ENCODE measurements around the gene RNF169. TPM values are rescaled to one million over a fixed set of nuclear protein-coding genes. Genes with fewer than 3 reads are reported as not detected.

Gene RNF169
- total RNA-seq, 1 experiment from 2014 or later: 13.0 TPM

- Histone ChIP-seq H3K23ac (ENCODE audit: insufficient read length, low read depth, low read length) (no peak overlapping the region), H2BK20ac (ENCODE audit: low read depth, low read length, poor library complexity, severe bottlenecking) (no peak overlapping the region), H2AK5ac (ENCODE audit: insufficient read length, low read length) (no peak overlapping the region), H3K79me1 (ENCODE audit: insufficient read depth, low read depth, low read length, poor library complexity, severe bottlenecking) (no peaks in the 10 kb centered on the region), H3K18ac (ENCODE audit: insufficient read length, low read depth, low read length) (peak overlapping the region; percentile 66), H3K4me1 (ENCODE audit: insufficient read depth, low read length) (0 out of 2 replicates have a peak, but pooled peaks cover 3% of the 10 kb centered on the region), H2BK12ac (ENCODE audit: insufficient read length, low read depth, low read length) (no peak overlapping the region), H3K56ac (ENCODE audit: insufficient read length, low read depth, low read length) (no peak overlapping the region), H3K4me2 (ENCODE audit: insufficient read depth, insufficient read length, low read length) (peak overlapping the region; percentile 81), H4K5ac (ENCODE audit: insufficient read length, low read depth, low read length) (no peak overlapping the region), H3K27me3 (ENCODE audit: insufficient read depth, low read length) (no peaks in the 10 kb centered on the region), H3K9ac (ENCODE audit: extremely low read depth, insufficient read length, low read length) (peak overlapping the region; percentile 72), H3K4ac (ENCODE audit: low read depth, low read length) (no peak overlapping the region), H4K20me1 (ENCODE audit: control insufficient read depth, insufficient read depth, insufficient read length) (no peaks in the 10 kb centered on the region), H3K79me2 (ENCODE audit: insufficient read depth, low read length) (peaks cover 8% of the 10 kb centered on the region; the same call in 1 of the 2 replicates), H3T11ph (ENCODE audit: low read length) (no peak overlapping the region), H3K27ac (ENCODE audit: insufficient read length, low read depth, low read length) (no peak overlapping the region), H3K9me3 (ENCODE audit: control insufficient read depth, low read depth, low read length) (no peaks in the 10 kb centered on the region), H2AFZ (ENCODE audit: low read length) (no peak overlapping the region), H2BK120ac (ENCODE audit: low read depth, low read length, poor library complexity, severe bottlenecking) (no peak overlapping the region), H4K91ac (ENCODE audit: insufficient read length, low read depth, low read length) (no peak overlapping the region), H2BK5ac (ENCODE audit: insufficient read length, low read length) (no peak overlapping the region), H4K8ac (replicated peaks; ENCODE audit: insufficient read length, low read depth, low read length) (no peak overlapping the region), H2BK15ac (ENCODE audit: low read depth, low read length) (no peak overlapping the region), H3K14ac (ENCODE audit: insufficient read depth, low read length) (peak overlapping the region; percentile 91), H3K23me2 (ENCODE audit: insufficient read length, low read depth, low read length, poor library complexity, severe bottlenecking) (peaks cover 5% of the 10 kb centered on the region)
- Mint-ChIP-seq H3K4me1 (peaks cover 24 to 33% of the 10 kb centered on the region in 2 experiments), H3K4me3 (peak overlapping the region; percentile 75 to 92), H3K9me3 (no peaks in the 10 kb centered on the region), H3K27ac (peak overlapping the region in 2 of 3 experiments; percentile 38 to 90; a peak in 4 of 7 replicates), H3K27me3 (ENCODE audit: low read depth) (peaks cover 9% of the 10 kb centered on the region; the same call in 1 of the 2 replicates), H3K36me3 (ENCODE audit: insufficient read depth in 1 of 3, low read depth in 3 of 3) (peaks cover 0 to 2% (median 0%) of the 10 kb centered on the region in 3 experiments; a peak in 2 of 7 replicates)
- peak; percentile 56 for DNase-seq
- WGBS (ENCODE audit: extremely low coverage, insufficient read length, low lambda C conversion rate): no CpG with 5 or more reads among the region's 63 CpGs
- no peak for TF ChIP-seq CTCF (conservative IDR thresholded peaks at IDR 0.05)
Observed at GRCh38 chr11:74749127-74749964, 697 bp downstream of the RNF169 start.

Measured in H9 (cell line).